HepG2 (cell line): Measurements from ENCODE around the gene MAPK12. TPM values are rescaled to one million over a fixed set of nuclear protein-coding genes. Genes with fewer than 3 reads are reported as not detected.

Source experiments
- AGO2 ChIP-seq: fragments of 200-400 bp; formaldehyde crosslinking; optimal IDR thresholded peaks from 2 replicates; pipeline ENCODE3; 2017; ENCODE audit warnings: mild to moderate bottlenecking, low read depth, low read length, moderate library complexity
- ASH2L ChIP-seq: fragments of 300-600, 200-600 bp; sonication (generic); IDR thresholded peaks from 2 replicates; pipeline ENCODE4 v1.7.0; 2017; ENCODE audit warnings: low read depth, mild to moderate bottlenecking, moderate library complexity, mixed read lengths, low read length; ENCODE audit not compliant: insufficient read length
- CREBL2 ChIP-seq: sonication (generic); formaldehyde crosslinking; IDR thresholded peaks from 2 replicates; pipeline ENCODE4 v1.8.1; 2023; ENCODE audit warnings: missing genetic modification reagents, mild to moderate bottlenecking, borderline replicate concordance
- GLMP ChIP-seq: sonication (generic); formaldehyde crosslinking; IDR thresholded peaks from 2 replicates; pipeline ENCODE4 v1.9.0; 2021; ENCODE audit warnings: missing genetic modification reagents, mild to moderate bottlenecking, borderline replicate concordance
- HNRNPLL ChIP-seq: fragments of 200-400 bp; formaldehyde crosslinking; IDR thresholded peaks from 2 replicates; pipeline ENCODE4 v1.6.1; 2017; ENCODE audit warnings: mild to moderate bottlenecking, low read depth, low read length; ENCODE audit not compliant: poor library complexity, severe bottlenecking
- HOXA3 ChIP-seq: sonication (generic); formaldehyde crosslinking; IDR thresholded peaks from 2 replicates; pipeline ENCODE4 v1.5.0; 2020; ENCODE audit warnings: missing genetic modification reagents
- NCOA1 ChIP-seq: sonication (generic); formaldehyde crosslinking; IDR thresholded peaks from 2 replicates; pipeline ENCODE4 v1.9.0; 2021; ENCODE audit warnings: missing genetic modification reagents
- SNAI1 ChIP-seq: sonication (generic); formaldehyde crosslinking; IDR thresholded peaks from 2 replicates; pipeline ENCODE4 v1.5.0; 2020; ENCODE audit warnings: mild to moderate bottlenecking, missing genetic modification reagents, borderline replicate concordance
- SOX6 ChIP-seq, 2 experiments: fragments of 450-650 bp in 1 of 2; sonication (generic) in 1 of 2; formaldehyde crosslinking in 1 of 2; IDR thresholded peaks; 2 replicates each; pipeline versions ENCODE4 v1.4.0 to v1.6.1; 2017 to 2020; ENCODE audit warnings: antibody characterized with exemption in 1 of 2, mild to moderate bottlenecking in 1 of 2, missing genetic modification reagents in 1 of 2
- SP1 ChIP-seq, 2 experiments: fragments of 450-650 bp in 1 of 2; sonication (generic) in 1 of 2; formaldehyde crosslinking in 1 of 2; IDR thresholded peaks; 2 replicates each; pipeline versions ENCODE4 v1.4.0 to v1.6.1; 2016 to 2020; ENCODE audit warnings: missing genetic modification reagents in 1 of 2
- TAF15 ChIP-seq: fragments of 200-400 bp; formaldehyde crosslinking; IDR thresholded peaks from one replicate; pipeline ENCODE4 v1.6.1; 2018; ENCODE audit warnings: mild to moderate bottlenecking, low read depth, low read length; ENCODE audit not compliant: poor library complexity, severe bottlenecking
- THAP7 ChIP-seq: sonication (generic); formaldehyde crosslinking; IDR thresholded peaks from 2 replicates; pipeline ENCODE4 v1.8.1; 2023; ENCODE audit warnings: mild to moderate bottlenecking, missing genetic modification reagents
- UBTF ChIP-seq: sonication (generic); formaldehyde crosslinking; IDR thresholded peaks from 2 replicates; pipeline ENCODE4 v1.4.0; 2020; ENCODE audit warnings: mild to moderate bottlenecking, missing genetic modification reagents
- ZGPAT ChIP-seq: IDR thresholded peaks from 2 replicates; pipeline ENCODE4 v1.6.1; 2016; ENCODE audit warnings: mild to moderate bottlenecking
- ZHX1 ChIP-seq: sonication (generic); formaldehyde crosslinking; IDR thresholded peaks from 2 replicates; pipeline ENCODE4 v1.8.1; 2022; ENCODE audit warnings: low read depth, mild to moderate bottlenecking, missing genetic modification reagents
- ZNF230 ChIP-seq: sonication (generic); formaldehyde crosslinking; IDR thresholded peaks from 2 replicates; pipeline ENCODE4 v1.4.0; 2020; ENCODE audit warnings: mild to moderate bottlenecking, missing genetic modification reagents
- ZNF484 ChIP-seq: sonication (generic); formaldehyde crosslinking; IDR thresholded peaks from 2 replicates; pipeline ENCODE4 v1.5.1; 2020; ENCODE audit warnings: mild to moderate bottlenecking, low read depth, missing genetic modification reagents, borderline replicate concordance
- ZNF772 ChIP-seq: sonication (generic); formaldehyde crosslinking; IDR thresholded peaks from 2 replicates; pipeline ENCODE4 v1.5.0; 2020; ENCODE audit warnings: mild to moderate bottlenecking, missing genetic modification reagents
- polyA plus RNA-seq, 8 experiments: library from polyadenylated mRNA; depleted of rRNA in 3 of 8; stranded (reverse) in 7 of 8; unstranded in 1 of 8; fragments of >200 nt; fragmentation: Illumina TruSeq in 4 of 8; extraction: Trizol in 4 of 8; gene quantifications; 2 replicates each; pipeline versions ENCODE4 v1.2.1 to v1.2.3, GENCODE V29; 2011 to 2016; ENCODE audit warnings: low read depth in 4 of 8, missing spikeins in 1 of 8, mixed read lengths in 1 of 8; ENCODE audit not compliant: insufficient read depth in 1 of 8
- total RNA-seq, 5 experiments: library from RNA; depleted of rRNA; stranded (reverse); fragments of >200 nt; fragmentation: Illumina TruSeq; extraction: Trizol; gene quantifications; 2 replicates each; pipeline ENCODE4 v1.2.3, GENCODE V29; 2016; ENCODE audit warnings: low read depth in 1 of 5

Gene MAPK12
- total and polyA plus RNA-seq, 2 of the 13 experiments (the other 11 are each of a cell fraction or from before 2014, with no cell fraction given): 22.2 to 23.3 TPM

- TF ChIP-seq ASH2L: peak; percentile 8
- TF ChIP-seq ZGPAT (CRISPR knock-in tag): 0 out of 2 replicates have a peak, but pooled peaks have one; percentile 9
- TF ChIP-seq SOX6 (IDR thresholded peaks at IDR 0.05): no peak
- peak; percentile 20; the same call in 1 of the 2 replicates for TF ChIP-seq SOX6 (CRISPR knock-in tag; IDR thresholded peaks at IDR 0.05)
- TF ChIP-seq AGO2: peak; percentile 48
- peak; percentile 26; the same call in 1 of the 2 replicates for TF ChIP-seq UBTF (CRISPR knock-in tag)
- TF ChIP-seq ZHX1 (CRISPR knock-in tag): peak; percentile 75; the same call in 1 of the 2 replicates
- 0 out of 2 replicates have a peak, but pooled peaks have one; percentile 36 for TF ChIP-seq THAP7 (CRISPR knock-in tag)
- TF ChIP-seq NCOA1: 0 out of 2 replicates have a peak, but pooled peaks have one; percentile 19
- 0 out of 2 replicates have a peak, but pooled peaks have one; percentile 6 for TF ChIP-seq HOXA3 (CRISPR knock-in tag)
- TF ChIP-seq TAF15: peak; percentile 19
- TF ChIP-seq ZNF484 (CRISPR knock-in tag): no peak
- peak; percentile 27 for TF ChIP-seq HNRNPLL
- peak; percentile 27; the same call in 1 of the 2 replicates for TF ChIP-seq SNAI1 (CRISPR knock-in tag)
- TF ChIP-seq ZNF230 (CRISPR knock-in tag): 0 out of 2 replicates have a peak, but pooled peaks have one; percentile 31
- no peak for TF ChIP-seq GLMP
- no peak for TF ChIP-seq CREBL2
- TF ChIP-seq SP1 (IDR thresholded peaks at IDR 0.05): no peak
- TF ChIP-seq SP1 (CRISPR knock-in tag; IDR thresholded peaks at IDR 0.05): 0 out of 2 replicates have a peak, but pooled peaks have one; percentile 9
- 0 out of 2 replicates have a peak, but pooled peaks have one; percentile 13 for TF ChIP-seq ZNF772
Observed at GRCh38 chr22:50251477-50252081, 9.9 kb downstream of the MAPK12 start (continued).
